ENCODE measurements around the gene SEPTIN3. TPM values are rescaled to one million over a fixed set of nuclear protein-coding genes. Genes with fewer than 3 reads are reported as not detected.

Gene SEPTIN3
- polyA plus RNA-seq, 1 donor (not counting 4 experiments of a cell fraction or from before 2014, with no cell fraction given), result 0.07 TPM

GRCh38 chr22:42016111-42016510, 46.9 kb downstream of the SEPTIN3 start:
- Histone ChIP-seq H3K4me3 (ENCODE audit: control insufficient read depth in 2 of 3, extremely low read depth in 1 of 3, insufficient read depth in 2 of 3, low read depth in 1 of 3, low read length in 3 of 3) (no peak overlapping the region), H3K4me2 (ENCODE audit: control insufficient read depth, extremely low read depth, insufficient read depth, low read depth, low read length) (no peak overlapping the region), H3K27ac (ENCODE audit: control insufficient read depth, insufficient read depth, low read length) (no peak overlapping the region), H3K4me1 (ENCODE audit: control insufficient read depth, extremely low read depth, insufficient read depth, low read length) (no peaks in the 10 kb centered on the region), H3K9ac (ENCODE audit: control insufficient read depth, extremely low read depth, insufficient read depth, low read length) (no peak overlapping the region), H2AFZ (ENCODE audit: control insufficient read depth, low read length) (no peak overlapping the region), H3K79me2 (ENCODE audit: control insufficient read depth, insufficient read depth, low read length) (no peaks in the 10 kb centered on the region), H3K9me3 (ENCODE audit: control insufficient read depth, low read depth, low read length) (no peaks in the 10 kb centered on the region), H4K20me1 (ENCODE audit: control insufficient read depth, extremely low read depth, insufficient read depth, low read length) (no peaks in the 10 kb centered on the region), H3K9me1 (ENCODE audit: control insufficient read depth, extremely low read depth, insufficient read depth, low read length) (no peaks in the 10 kb centered on the region), H3K27me3 (ENCODE audit: control insufficient read depth, extremely low read depth, insufficient read depth, low read length) (no peaks in the 10 kb centered on the region), H3K36me3 (ENCODE audit: control insufficient read depth in 2 of 2, extremely low read depth in 1 of 2, insufficient read depth in 2 of 2, low read length in 2 of 2) (no peaks in the 10 kb centered on the region)
- FAIRE-seq (no peak), DNase-seq (ENCODE audit: low read depth, low spot score) (no peak)
- TF ChIP-seq EZH2 (IDR thresholded peaks at IDR 0.05; ENCODE audit: low read length) (no peak), CTCF (optimal IDR thresholded peaks at IDR 0.05 in 1 of 3, IDR thresholded peaks at IDR 0.05 in 1 of 3, conservative IDR thresholded peaks at IDR 0.05 in 1 of 3; ENCODE audit: extremely low read depth in 1 of 3, insufficient read depth in 2 of 3, low read length in 3 of 3) (no peak)
- dilution Hi-C loops (cut with MboI; ENCODE audit: extremely low pct_ligation_motif_present, low sequenced_read_pairs), result no loop called here

GRCh38 chr22:42018224-42018623, 49.0 kb downstream of the SEPTIN3 start:
- Histone ChIP-seq H2AFZ (ENCODE audit: control insufficient read depth, low read length) (no peak overlapping the region), H3K4me3 (ENCODE audit: control insufficient read depth in 2 of 3, extremely low read depth in 1 of 3, insufficient read depth in 2 of 3, low read depth in 1 of 3, low read length in 3 of 3) (no peak overlapping the region), H3K9me3 (ENCODE audit: control insufficient read depth, low read depth, low read length) (no peaks in the 10 kb centered on the region), H3K27ac (ENCODE audit: control insufficient read depth, insufficient read depth, low read length) (no peak overlapping the region), H3K79me2 (ENCODE audit: control insufficient read depth, insufficient read depth, low read length) (no peaks in the 10 kb centered on the region), H3K27me3 (ENCODE audit: control insufficient read depth, extremely low read depth, insufficient read depth, low read length) (no peaks in the 10 kb centered on the region), H4K20me1 (ENCODE audit: control insufficient read depth, extremely low read depth, insufficient read depth, low read length) (no peaks in the 10 kb centered on the region), H3K9ac (ENCODE audit: control insufficient read depth, extremely low read depth, insufficient read depth, low read length) (no peak overlapping the region), H3K36me3 (ENCODE audit: control insufficient read depth in 2 of 2, extremely low read depth in 1 of 2, insufficient read depth in 2 of 2, low read length in 2 of 2) (no peaks in the 10 kb centered on the region), H3K9me1 (ENCODE audit: control insufficient read depth, extremely low read depth, insufficient read depth, low read length) (no peaks in the 10 kb centered on the region), H3K4me2 (ENCODE audit: control insufficient read depth, extremely low read depth, insufficient read depth, low read depth, low read length) (no peak overlapping the region), H3K4me1 (ENCODE audit: control insufficient read depth, extremely low read depth, insufficient read depth, low read length) (peaks cover 8% of the 10 kb centered on the region)
- TF ChIP-seq CTCF (optimal IDR thresholded peaks at IDR 0.05 in 1 of 3, IDR thresholded peaks at IDR 0.05 in 1 of 3, conservative IDR thresholded peaks at IDR 0.05 in 1 of 3; ENCODE audit: extremely low read depth in 1 of 3, insufficient read depth in 2 of 3, low read length in 3 of 3) (no peak), EZH2 (IDR thresholded peaks at IDR 0.05; ENCODE audit: low read length) (no peak)
- dilution Hi-C loops (cut with MboI; ENCODE audit: extremely low pct_ligation_motif_present, low sequenced_read_pairs), result no loop called here
- DNase-seq (ENCODE audit: low read depth, low spot score) (no peak), FAIRE-seq (no peak)

Other genes starting within 250 kb of the SEPTIN3 start
- 3.5 to 6.3 TPM (median 4.1 TPM) in 3 replicates for gene CCDC134, start 168.8 kb upstream of the SEPTIN3 start, polyA plus RNA-seq
- gene SREBF2, start 136.3 kb upstream of the SEPTIN3 start, polyA plus RNA-seq, result 57.5 to 68.4 TPM (median 58.4 TPM) in 3 replicates
- gene SHISA8, start 54.4 kb upstream of the SEPTIN3 start, polyA plus RNA-seq, result not detected in 3 replicates
- 0.03 to 0.08 TPM (median 0.06 TPM) in 3 replicates for gene TNFRSF13C, start 42.6 kb upstream of the SEPTIN3 start, polyA plus RNA-seq
- 1.3 to 10.1 TPM (median 4.8 TPM) in 3 replicates for gene CENPM, start 22.3 kb upstream of the SEPTIN3 start, polyA plus RNA-seq
- gene WBP2NL, start 29.3 kb downstream of the SEPTIN3 start, polyA plus RNA-seq, result 0.04 to 0.07 TPM in 2 of 3 replicates, not detected in the other
- gene NAGA, start 101.4 kb downstream of the SEPTIN3 start, polyA plus RNA-seq, result 17.0 to 20.9 TPM (median 20.5 TPM) in 3 replicates
- gene PHETA2, start 104.8 kb downstream of the SEPTIN3 start, polyA plus RNA-seq, result 0.80 to 2.2 TPM (median 1.4 TPM) in 3 replicates
- 21.1 to 30.0 TPM (median 21.6 TPM) in 3 replicates for gene SMDT1, start 110.3 kb downstream of the SEPTIN3 start, polyA plus RNA-seq
- gene NDUFA6, start 121.3 kb downstream of the SEPTIN3 start, polyA plus RNA-seq, result 46.3 to 86.7 TPM (median 54.6 TPM) in 3 replicates
- 0.74 to 2.8 TPM (median 0.81 TPM) in 3 replicates for gene CYP2D6, start 161.4 kb downstream of the SEPTIN3 start, polyA plus RNA-seq